GM12878 (cell line): Measurements from ENCODE around the gene NELL1. TPM values are rescaled to one million over a fixed set of nuclear protein-coding genes. Genes with fewer than 3 reads are reported as not detected.

Experiments used
- ATAC-seq: fragments of 200-7000 bp; cut with Tn5 transposase; 3 replicates; pipeline ENCODE4 v1.9.1; 2020; ENCODE audit warnings: mild to moderate bottlenecking, moderate library complexity
- BruUV-seq: library from RNA; stranded (reverse); fragments of 400-500 nt; replicated peaks from 2 replicates; lab custom pipeline; 2021; lab: Mats Ljungman, UMichigan
- CTCF ChIA-PET: fragments of 300-600 bp; sonication (Branson Sonifier 250); formaldehyde crosslinking; extraction: SDS; loops from one replicate; lab custom pipeline; 2021; ENCODE audit warnings: inconsistent platforms; lab: Yijun Ruan, JAX
- POLR2A ChIA-PET: fragments of 350-600 bp; formaldehyde crosslinking; extraction: SDS; loops from one replicate; lab custom pipeline; 2021; ENCODE audit warnings: inconsistent platforms; lab: Charles Lee
- RAD21 ChIA-PET: fragments of 300-600 bp; sonication (Branson Sonifier 250); formaldehyde crosslinking; loops from one replicate; lab custom pipeline; 2023; ENCODE audit warnings: antibody characterized with exemption; ENCODE audit not compliant: unreplicated experiment; lab: Charles Lee
- SMC1A ChIA-PET: fragments of 300-600 bp; sonication (Branson Sonifier 250); formaldehyde crosslinking; loops from one replicate; lab custom pipeline; 2023; ENCODE audit not compliant: unreplicated experiment, uncharacterized antibody; lab: Charles Lee
- DNase-seq: peaks from one replicate; pipeline ENCODE4 v3.0.0-alpha.2; 2011; ENCODE audit warnings: low read depth, low spot score
- FAIRE-seq: peaks from 3 replicates; lab custom pipeline; 2011; peaks lifted over from hg19 to GRCh38; lab: Jason Lieb, UNC
- H2AFZ ChIP-seq: 2 replicates; pipeline ENCODE4 v1.6.0; 2011; ENCODE audit warnings: low read depth, low read length, control low read depth; ENCODE audit not compliant: control insufficient read depth
- H3K27ac ChIP-seq: 2 replicates; pipeline ENCODE4 v1.5.1; 2011; ENCODE audit warnings: control low read depth; ENCODE audit not compliant: control insufficient read depth, insufficient read depth
- H3K27me3 ChIP-seq, 2 experiments: replicated peaks in 1 of 2; 2 replicates each; pipeline versions ENCODE4 v1.6.0 to v1.6.1; 2011; ENCODE audit warnings: low read length in 1 of 2; ENCODE audit not compliant: control insufficient read depth in 2 of 2, insufficient read depth in 2 of 2
- H3K36me3 ChIP-seq, 2 experiments: 2 replicates each; pipeline ENCODE4 v1.5.1; 2011; ENCODE audit warnings: low read length in 1 of 2; ENCODE audit not compliant: control insufficient read depth in 2 of 2, insufficient read depth in 2 of 2
- H3K4me1 ChIP-seq: 2 replicates; pipeline ENCODE4 v1.6.1; 2011; ENCODE audit warnings: mild to moderate bottlenecking, low read length, moderate library complexity, mixed read lengths; ENCODE audit not compliant: control insufficient read depth, insufficient read depth
- H3K4me2 ChIP-seq: 2 replicates; pipeline ENCODE4 v1.6.0; 2011; ENCODE audit warnings: control low read depth; ENCODE audit not compliant: control insufficient read depth, insufficient read depth
- H3K4me3 ChIP-seq: fragments of 200-600 bp; sonication (generic); 2 replicates; pipeline ENCODE4 v1.5.1; 2016
- H3K79me2 ChIP-seq: 2 replicates; pipeline ENCODE4 v1.6.0; 2011; ENCODE audit warnings: low read length; ENCODE audit not compliant: control insufficient read depth, insufficient read depth
- H3K9ac ChIP-seq: 2 replicates; pipeline ENCODE4 v1.8.0; 2011; ENCODE audit warnings: low read length, control low read depth, mixed read lengths; ENCODE audit not compliant: control insufficient read depth, insufficient read depth
- H3K9me3 ChIP-seq: replicated peaks from 3 replicates; pipeline ENCODE4 v1.5.1; 2011; ENCODE audit warnings: mild to moderate bottlenecking, low read length; ENCODE audit not compliant: control insufficient read depth, insufficient read depth
- H4K20me1 ChIP-seq: 2 replicates; pipeline ENCODE4 v1.6.0; 2011; ENCODE audit not compliant: control insufficient read depth, insufficient read depth
- CEBPZ ChIP-seq: fragments of 150-350 bp; IDR thresholded peaks from 2 replicates; pipeline ENCODE4 v1.6.1; 2016; ENCODE audit warnings: low read depth, low read length
- JUNB ChIP-seq: IDR thresholded peaks from 2 replicates; pipeline ENCODE4 v1.6.1; 2016; ENCODE audit warnings: antibody characterized with exemption, mild to moderate bottlenecking
- JUND ChIP-seq: IDR thresholded peaks from 2 replicates; pipeline ENCODE4 v1.6.1; 2012; ENCODE audit warnings: low read depth, mild to moderate bottlenecking, low read length, improper control_type of control experiment, moderate library complexity
- NKRF ChIP-seq: fragments of 450-650 bp; conservative IDR thresholded peaks from 2 replicates; pipeline ENCODE4 v1.6.1; 2017; ENCODE audit warnings: mild to moderate bottlenecking, moderate library complexity
- ZBTB4 ChIP-seq: fragments of 450-650 bp; formaldehyde crosslinking; IDR thresholded peaks from 2 replicates; pipeline ENCODE4 v1.4.0; 2022; ENCODE audit warnings: mild to moderate bottlenecking, moderate library complexity
- WGBS: methylation state at CpG from one replicate; pipeline ENCODE4 v1.1.6; 2016; ENCODE audit warnings: low lambda C conversion rate; ENCODE audit not compliant: insufficient replicate concordance, insufficient coverage; ENCODE audit errors: missing lambda C conversion rate; 5-methylcytosine and 5-hydroxymethylcytosine counted together
- in situ Hi-C: fragments of 300-500 bp; cut with MboI; formaldehyde crosslinking; loops from 9 replicates; pipeline ENCODE4 v1.14.3; 2018; ENCODE audit warnings: mixed read lengths
- intact Hi-C: fragments of 100-400 bp; cut with micrococcal nuclease; formaldehyde crosslinking; loops from one replicate; pipeline ENCODE4 v1.14.2; 2022; ENCODE audit not compliant: unreplicated experiment
- polyA plus RNA-seq, 11 experiments: library from polyadenylated mRNA; depleted of rRNA in 4 of 11; unstranded in 6 of 11; stranded (reverse) in 5 of 11; fragments of >200 nt; fragmentation: Nextera tagmentation in 4 of 11; fragmentation: Illumina TruSeq in 1 of 11; extraction: Ambion mirVana in 4 of 11; extraction: Trizol in 1 of 11; gene quantifications; 1 replicate in 1 of 11; 2 replicates in 10 of 11; pipeline versions ENCODE4 v1.2.1 to v1.2.3, GENCODE V29; 2011 to 2016; ENCODE audit warnings: inconsistent platforms in 2 of 11, missing spikeins in 2 of 11, low read depth in 1 of 11
- total RNA-seq, 4 experiments: library from RNA; depleted of rRNA in 3 of 4; stranded (reverse); fragments of >200 nt in 3 of 4; fragmentation: Illumina TruSeq in 1 of 4; extraction: Trizol in 1 of 4; gene quantifications; 2 replicates each; pipeline versions ENCODE4 v1.2.1 to v1.2.3, GENCODE V29; 2013 to 2021

The NELL1 gene
- total and polyA plus RNA-seq, 10 of the 15 experiments (the other 5 are each of a cell fraction or from before 2014, with no cell fraction given): 0.02 to 0.12 TPM; not detected in 8

- BruUV-seq: no TSS peak
- Histone ChIP-seq H3K4me1 (no peaks in the 10 kb centered on the region), H4K20me1 (no peaks in the 10 kb centered on the region), H3K9ac (no peak overlapping the region), H3K9me3 (no peaks in the 10 kb centered on the region), H3K4me3 (no peak overlapping the region), H3K4me2 (no peak overlapping the region), H2AFZ (no peak overlapping the region), H3K36me3 (no peaks in the 10 kb centered on the region), H3K27ac (no peak overlapping the region), H3K79me2 (no peaks in the 10 kb centered on the region), H3K27me3 (no peaks in the 10 kb centered on the region)
- POLR2A ChIA-PET: no interaction called here
- 39% methylated on average over 2 of the region's 2 CpGs for WGBS
- CTCF ChIA-PET: interaction anchor here (1.8 kb wide), 1 partner anchor 22 kb away, joined by 5 read pairs; no protein-coding TSS in a partner anchor
- FAIRE-seq (no peak), DNase-seq (no peak), ATAC-seq (no peak)
- in situ Hi-C loops: no loop called here
- RAD21 ChIA-PET: interaction anchor here (0.6 kb wide), 1 partner anchor 866 kb away, joined by 3 read pairs; no protein-coding TSS in a partner anchor
- no peak for TF ChIP-seq JUNB
- no peak for TF ChIP-seq JUND
- SMC1A ChIA-PET: interaction anchor here (0.6 to 0.9 kb wide), 2 partner anchors 9 to 417 kb away, joined by 3 to 7 read pairs; no protein-coding TSS in a partner anchor
- intact Hi-C loops: no loop called here
These were observed 820.2 kb downstream of the NELL1 start for GRCh38 chr11:21489416-21490115.

GRCh38 chr11:21492931-21493330 lies 823.5 kb downstream of the NELL1 start:
- Histone ChIP-seq H3K27ac (no peak overlapping the region), H3K79me2 (no peaks in the 10 kb centered on the region), H3K36me3 (no peaks in the 10 kb centered on the region), H3K27me3 (no peaks in the 10 kb centered on the region), H4K20me1 (no peaks in the 10 kb centered on the region), H3K4me3 (no peak overlapping the region), H3K9me3 (no peaks in the 10 kb centered on the region), H3K4me1 (no peaks in the 10 kb centered on the region), H3K4me2 (no peak overlapping the region), H3K9ac (no peak overlapping the region), H2AFZ (no peak overlapping the region)
- 0% methylated on average over 1 of the region's 1 CpG for WGBS
- intact Hi-C loops: no loop called here
- in situ Hi-C loops: no loop called here
- no peak for ATAC-seq
- SMC1A ChIA-PET: no interaction called here
- POLR2A ChIA-PET: no interaction called here
- no TSS peak for BruUV-seq
- no peak for DNase-seq
- CTCF ChIA-PET: no interaction called here
- no peak for FAIRE-seq
- RAD21 ChIA-PET: no interaction called here
- TF ChIP-seq NKRF: no peak
- no peak for TF ChIP-seq ZBTB4
- TF ChIP-seq CEBPZ: no peak
